ENCODE results near the gene GRB7. TPM values are rescaled to one million over a fixed set of nuclear protein-coding genes. Genes with fewer than 3 reads are reported as not detected.
A peak's percentile ranks its signal among the peaks of the same experiment; 100 is the strongest.

GRB7 gene
- total RNA-seq, 1 donor from 2014 or later: 1.6 TPM

DNA sequence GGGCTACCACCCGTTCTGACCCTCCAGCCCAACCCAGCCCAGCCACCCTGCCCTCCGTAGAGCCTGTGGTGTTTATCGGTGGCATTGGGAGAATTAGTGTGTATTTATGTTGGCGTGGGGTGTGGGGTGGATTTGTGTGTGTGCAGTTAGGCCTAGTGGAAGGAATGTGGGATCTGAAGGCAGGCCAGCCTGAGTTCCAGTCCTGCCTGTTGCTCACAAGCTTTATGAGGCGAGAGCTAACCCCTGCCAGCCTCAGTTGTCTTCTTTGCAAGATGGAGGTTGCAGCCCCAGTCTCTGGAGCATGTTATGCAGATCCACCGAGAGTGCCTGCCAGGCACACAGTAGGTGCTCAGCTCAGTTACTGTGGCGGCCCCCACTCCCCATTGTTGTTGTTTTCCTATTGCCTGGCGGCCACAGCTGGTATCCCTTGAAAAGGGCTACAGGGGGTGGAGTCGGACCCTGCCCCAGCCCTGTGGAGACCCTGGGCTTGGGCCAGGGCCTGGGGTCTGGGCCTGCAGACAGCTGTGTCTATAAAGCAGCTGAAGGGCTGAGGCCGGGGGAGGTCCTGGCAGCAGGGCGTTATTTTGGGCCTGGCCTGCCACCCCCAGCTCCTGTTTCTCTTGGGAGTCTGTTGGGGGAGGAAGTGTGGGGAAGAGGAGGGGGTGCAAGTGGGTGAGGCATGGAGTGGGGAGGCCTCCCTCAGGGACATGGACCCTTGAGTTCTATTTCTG is 32.8 kb upstream of the GRB7 start:
- no peaks in the 10 kb centered on the region for H3K27me3 ChIP-seq
- intact Hi-C loops (cut with DNase I): loop anchor here (2.0 kb wide), 3 partner anchors 26 to 36 kb away; partner anchors contain the start of genes MIEN1 and PNMT
- H3K4me3 ChIP-seq: peak overlapping the region in 1 of 2 donors; percentile 38
- peaks cover 31 to 32% of the 10 kb centered on the region in 2 donors for H3K36me3 ChIP-seq
- H3K27ac ChIP-seq: peak overlapping the region; percentile 83 to 88
- peaks cover 7 to 38% of the 10 kb centered on the region in 2 donors for H3K4me1 ChIP-seq
- DNase-seq (ENCODE audit: low spot score in 2 of 2): peak in 1 of 2 donors; percentile 83
- TF ChIP-seq, protein P1, sequence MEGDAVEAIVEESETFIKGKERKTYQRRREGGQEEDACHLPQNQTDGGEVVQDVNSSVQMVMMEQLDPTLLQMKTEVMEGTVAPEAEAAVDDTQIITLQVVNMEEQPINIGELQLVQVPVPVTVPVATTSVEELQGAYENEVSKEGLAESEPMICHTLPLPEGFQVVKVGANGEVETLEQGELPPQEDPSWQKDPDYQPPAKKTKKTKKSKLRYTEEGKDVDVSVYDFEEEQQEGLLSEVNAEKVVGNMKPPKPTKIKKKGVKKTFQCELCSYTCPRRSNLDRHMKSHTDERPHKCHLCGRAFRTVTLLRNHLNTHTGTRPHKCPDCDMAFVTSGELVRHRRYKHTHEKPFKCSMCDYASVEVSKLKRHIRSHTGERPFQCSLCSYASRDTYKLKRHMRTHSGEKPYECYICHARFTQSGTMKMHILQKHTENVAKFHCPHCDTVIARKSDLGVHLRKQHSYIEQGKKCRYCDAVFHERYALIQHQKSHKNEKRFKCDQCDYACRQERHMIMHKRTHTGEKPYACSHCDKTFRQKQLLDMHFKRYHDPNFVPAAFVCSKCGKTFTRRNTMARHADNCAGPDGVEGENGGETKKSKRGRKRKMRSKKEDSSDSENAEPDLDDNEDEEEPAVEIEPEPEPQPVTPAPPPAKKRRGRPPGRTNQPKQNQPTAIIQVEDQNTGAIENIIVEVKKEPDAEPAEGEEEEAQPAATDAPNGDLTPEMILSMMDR (IDR thresholded peaks at IDR 0.05): peak; percentile 51 to 78 (median 65)
- no peaks in the 10 kb centered on the region for H3K9me3 ChIP-seq

DNA sequence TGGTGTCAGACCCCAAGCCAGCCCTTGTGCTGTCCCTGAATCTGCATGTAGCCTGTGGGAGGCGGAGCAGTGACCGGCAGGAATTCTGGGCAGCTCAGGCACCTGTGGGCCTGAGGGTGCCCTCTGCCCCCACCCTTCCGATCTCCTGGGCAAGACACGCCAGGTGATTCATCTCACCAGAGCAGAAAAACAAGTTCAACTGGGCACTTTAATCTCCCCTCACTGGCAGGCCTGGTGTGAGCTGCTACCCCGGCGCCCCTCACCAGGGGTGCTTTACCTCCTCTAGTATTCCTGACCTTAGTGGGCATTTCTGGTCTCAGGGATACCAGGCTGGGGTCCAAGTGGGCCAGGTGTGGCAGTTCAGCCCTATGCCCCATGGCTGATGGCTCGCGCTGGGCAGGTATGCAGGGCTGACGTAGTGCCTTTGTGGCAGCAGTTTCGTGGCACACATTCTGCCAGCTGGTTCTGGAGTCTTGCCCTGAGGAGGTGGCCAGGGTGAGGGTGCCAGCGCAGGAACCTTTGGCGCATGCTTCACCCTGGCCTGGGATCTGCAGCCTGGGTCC is 31.9 kb upstream of the GRB7 start:
- Histone ChIP-seq H3K27me3 (no peaks in the 10 kb centered on the region), H3K36me3 (peaks cover 39 to 41% of the 10 kb centered on the region in 2 donors), H3K4me1 (peaks cover 7 to 38% of the 10 kb centered on the region in 2 donors), H3K27ac (peak overlapping the region; percentile 83 to 88), H3K9me3 (no peaks in the 10 kb centered on the region), H3K4me3 (peak overlapping the region in 1 of 2 donors; percentile 32)
- intact Hi-C loops (cut with DNase I): loop anchor here (2.0 kb wide), 3 partner anchors 25 to 37 kb away; partner anchors contain the start of genes MIEN1 and PNMT
- TF ChIP-seq, protein P1 (IDR thresholded peaks at IDR 0.05): no peak
- no peak for DNase-seq (ENCODE audit: low spot score in 2 of 2)

DNA sequence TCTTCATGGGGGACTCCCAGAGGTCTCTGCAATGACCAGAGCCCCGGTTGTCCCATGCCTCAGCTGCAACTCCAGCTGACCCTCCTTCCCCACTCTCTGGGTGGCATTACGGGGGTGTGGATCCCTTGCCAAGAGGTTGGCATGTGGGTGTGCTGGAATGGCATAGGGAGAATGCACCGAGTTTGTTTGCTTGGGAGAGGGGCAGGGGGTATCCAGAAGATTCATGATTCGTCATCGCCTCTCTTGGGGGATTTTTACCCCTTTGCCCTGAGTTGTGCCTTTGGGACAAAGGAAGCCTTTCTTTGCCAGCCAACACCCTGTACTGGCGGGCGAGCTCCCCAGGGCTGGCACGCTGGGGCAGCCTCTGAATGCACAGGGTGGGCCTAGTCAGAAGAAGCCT is 31.4 kb upstream of the GRB7 start:
- H3K9me3 ChIP-seq: no peaks in the 10 kb centered on the region
- DNase-seq (ENCODE audit: low spot score in 2 of 2): no peak
- H3K36me3 ChIP-seq: peaks cover 43 to 46% of the 10 kb centered on the region in 2 donors
- no peaks in the 10 kb centered on the region for H3K27me3 ChIP-seq
- TF ChIP-seq, protein P1 (IDR thresholded peaks at IDR 0.05): no peak
- H3K4me1 ChIP-seq: peaks cover 7 to 38% of the 10 kb centered on the region in 2 donors
- intact Hi-C loops (cut with DNase I): no loop called here
- H3K27ac ChIP-seq: peak overlapping the region; percentile 83 to 88
- no peak overlapping the region for H3K4me3 ChIP-seq

DNA sequence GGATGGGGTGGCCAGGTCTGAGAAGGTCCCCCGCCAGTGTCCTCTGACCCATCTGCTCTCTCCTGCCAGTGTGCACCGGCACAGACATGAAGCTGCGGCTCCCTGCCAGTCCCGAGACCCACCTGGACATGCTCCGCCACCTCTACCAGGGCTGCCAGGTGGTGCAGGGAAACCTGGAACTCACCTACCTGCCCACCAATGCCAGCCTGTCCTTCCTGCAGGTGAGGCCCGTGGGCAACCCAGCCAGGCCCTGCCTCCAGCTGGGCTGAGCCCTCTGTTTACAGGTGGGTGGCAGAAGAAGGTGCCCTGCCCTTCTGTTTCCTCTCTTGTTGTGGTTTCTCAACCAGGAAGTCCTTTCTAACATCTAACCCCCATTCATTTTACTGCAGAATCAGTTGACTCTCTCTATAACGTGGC is 30.8 kb upstream of the GRB7 start:
- Histone ChIP-seq H3K4me3 (no peak overlapping the region), H3K27ac (no peak overlapping the region), H3K9me3 (no peaks in the 10 kb centered on the region), H3K36me3 (peaks cover 49 to 51% of the 10 kb centered on the region in 2 donors), H3K4me1 (peaks cover 7 to 33% of the 10 kb centered on the region in 2 donors), H3K27me3 (no peaks in the 10 kb centered on the region)
- no peak for DNase-seq (ENCODE audit: low spot score in 2 of 2)
- TF ChIP-seq, protein P1 (IDR thresholded peaks at IDR 0.05): no peak
- intact Hi-C loops (cut with DNase I): no loop called here

DNA sequence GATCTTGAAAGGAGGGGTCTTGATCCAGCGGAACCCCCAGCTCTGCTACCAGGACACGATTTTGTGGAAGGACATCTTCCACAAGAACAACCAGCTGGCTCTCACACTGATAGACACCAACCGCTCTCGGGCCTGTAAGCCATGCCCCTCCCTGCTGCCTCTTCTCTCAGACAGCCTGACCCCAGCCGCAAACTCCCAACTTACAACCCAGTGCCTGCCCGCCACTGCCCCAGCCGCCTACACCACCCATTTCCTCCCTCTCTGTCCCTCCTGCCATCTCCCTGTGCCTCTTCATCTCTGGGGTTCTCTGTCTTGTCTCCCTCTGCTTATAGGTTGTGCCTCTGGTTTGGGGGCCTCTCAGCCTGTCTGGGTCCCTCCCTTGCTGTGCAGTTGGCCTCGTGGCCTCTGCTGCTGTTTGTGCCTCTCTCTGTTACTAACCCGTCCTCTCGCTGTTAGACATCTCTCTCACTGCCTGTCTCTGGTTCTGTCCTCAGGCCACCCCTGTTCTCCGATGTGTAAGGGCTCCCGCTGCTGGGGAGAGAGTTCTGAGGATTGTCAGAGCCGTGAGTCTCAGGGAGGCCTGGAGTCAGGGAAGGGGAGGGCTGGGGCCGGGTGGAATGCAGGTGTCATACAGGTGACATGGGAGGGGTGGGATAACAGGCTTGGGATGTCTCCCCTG is 28.3 kb upstream of the GRB7 start:
- Histone ChIP-seq H3K4me3 (no peak overlapping the region), H3K27ac (no peak overlapping the region), H3K4me1 (peaks cover 7 to 25% of the 10 kb centered on the region in 2 donors), H3K27me3 (no peaks in the 10 kb centered on the region), H3K9me3 (no peaks in the 10 kb centered on the region), H3K36me3 (peaks cover 69 to 72% of the 10 kb centered on the region in 2 donors)
- intact Hi-C loops (cut with DNase I): no loop called here
- TF ChIP-seq, protein P1 (IDR thresholded peaks at IDR 0.05): no peak
- DNase-seq (ENCODE audit: low spot score in 2 of 2): no peak

Data from ascending aorta (tissue), 2 donors.